ENCODE data around the gene VTI1B.

DNA sequence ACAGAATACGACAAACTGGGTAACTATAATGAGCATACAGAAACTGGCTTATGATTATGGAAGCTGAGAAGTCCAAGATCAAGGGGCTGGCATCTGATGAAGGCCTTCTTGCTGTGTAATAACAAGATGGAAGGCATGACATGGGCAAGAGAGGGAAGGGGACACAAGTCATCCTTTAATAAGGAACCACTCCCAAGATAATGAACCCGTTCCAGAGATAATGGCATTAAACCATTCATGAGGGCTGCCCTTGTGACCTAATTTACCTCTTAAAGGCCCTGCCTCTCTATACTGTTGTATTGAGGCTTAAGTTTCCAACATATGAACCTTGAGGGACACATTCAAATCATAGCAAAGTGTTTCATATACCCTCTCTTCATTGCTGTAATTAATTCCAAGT is 4.6 kb upstream of the VTI1B start:
- TF ChIP-seq, protein P1, sequence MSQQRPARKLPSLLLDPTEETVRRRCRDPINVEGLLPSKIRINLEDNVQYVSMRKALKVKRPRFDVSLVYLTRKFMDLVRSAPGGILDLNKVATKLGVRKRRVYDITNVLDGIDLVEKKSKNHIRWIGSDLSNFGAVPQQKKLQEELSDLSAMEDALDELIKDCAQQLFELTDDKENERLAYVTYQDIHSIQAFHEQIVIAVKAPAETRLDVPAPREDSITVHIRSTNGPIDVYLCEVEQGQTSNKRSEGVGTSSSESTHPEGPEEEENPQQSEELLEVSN (IDR thresholded peaks at IDR 0.05; ENCODE audit: borderline replicate concordance, low read depth), result no peak
- TF ChIP-seq POLR2A (IDR thresholded peaks at IDR 0.05; ENCODE audit: low read length) (no peak), MAFK (IDR thresholded peaks at IDR 0.05; ENCODE audit: partially characterized antibody) (no peak), CHD2 (IDR thresholded peaks at IDR 0.05; ENCODE audit: low read length, partially characterized antibody) (no peak), CEBPB (IDR thresholded peaks at IDR 0.05) (no peak)
- TF ChIP-seq, protein P2, sequence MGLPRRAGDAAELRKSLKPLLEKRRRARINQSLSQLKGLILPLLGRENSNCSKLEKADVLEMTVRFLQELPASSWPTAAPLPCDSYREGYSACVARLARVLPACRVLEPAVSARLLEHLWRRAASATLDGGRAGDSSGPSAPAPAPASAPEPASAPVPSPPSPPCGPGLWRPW (IDR thresholded peaks at IDR 0.05), result no peak
- TF ChIP-seq, protein P3, sequence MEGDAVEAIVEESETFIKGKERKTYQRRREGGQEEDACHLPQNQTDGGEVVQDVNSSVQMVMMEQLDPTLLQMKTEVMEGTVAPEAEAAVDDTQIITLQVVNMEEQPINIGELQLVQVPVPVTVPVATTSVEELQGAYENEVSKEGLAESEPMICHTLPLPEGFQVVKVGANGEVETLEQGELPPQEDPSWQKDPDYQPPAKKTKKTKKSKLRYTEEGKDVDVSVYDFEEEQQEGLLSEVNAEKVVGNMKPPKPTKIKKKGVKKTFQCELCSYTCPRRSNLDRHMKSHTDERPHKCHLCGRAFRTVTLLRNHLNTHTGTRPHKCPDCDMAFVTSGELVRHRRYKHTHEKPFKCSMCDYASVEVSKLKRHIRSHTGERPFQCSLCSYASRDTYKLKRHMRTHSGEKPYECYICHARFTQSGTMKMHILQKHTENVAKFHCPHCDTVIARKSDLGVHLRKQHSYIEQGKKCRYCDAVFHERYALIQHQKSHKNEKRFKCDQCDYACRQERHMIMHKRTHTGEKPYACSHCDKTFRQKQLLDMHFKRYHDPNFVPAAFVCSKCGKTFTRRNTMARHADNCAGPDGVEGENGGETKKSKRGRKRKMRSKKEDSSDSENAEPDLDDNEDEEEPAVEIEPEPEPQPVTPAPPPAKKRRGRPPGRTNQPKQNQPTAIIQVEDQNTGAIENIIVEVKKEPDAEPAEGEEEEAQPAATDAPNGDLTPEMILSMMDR (IDR thresholded peaks at IDR 0.05), result no peak

All from A549 (cell line).